Heart left ventricle (tissue), 16 donors: Measurements from ENCODE around the gene ZNF837. TPM values are rescaled to one million over a fixed set of nuclear protein-coding genes. Genes with fewer than 3 reads are reported as not detected.

Experiments used
- ATAC-seq, 4 donors: fragments of 200-7000 bp; cut with Tn5 transposase; one replicate each; pipeline ENCODE4 v1.9.1; 2020 to 2022; ENCODE audit warnings: moderate library complexity in 4 of 4, mild to moderate bottlenecking in 3 of 4, moderate number of reproducible peaks in 1 of 4
- DNase-seq, 5 donors: peaks; one replicate each; pipeline ENCODE4 v3.0.0-alpha.2; 2020
- H3K27ac ChIP-seq, 12 donors: fragments of 200-600 bp; sonication (generic) in 4 of 12; one replicate each; pipeline versions ENCODE4 v1.5.0 to v1.8.0; 2016 to 2022; ENCODE audit warnings: mild to moderate bottlenecking in 2 of 12
- H3K27me3 ChIP-seq, 9 donors: fragments of 200-600 bp; sonication (generic) in 2 of 9; one replicate each; pipeline versions ENCODE4 v1.5.1 to v1.8.0; 2016 to 2022; ENCODE audit warnings: mild to moderate bottlenecking in 3 of 9
- H3K36me3 ChIP-seq, 9 donors: fragments of 200-600 bp; sonication (generic) in 2 of 9; one replicate each; pipeline versions ENCODE4 v1.5.0 to v1.8.0; 2018 to 2022; ENCODE audit warnings: mild to moderate bottlenecking in 2 of 9
- H3K4me1 ChIP-seq, 12 donors: fragments of 200-600 bp; sonication (generic) in 4 of 12; one replicate each; pipeline versions ENCODE4 v1.5.0 to v1.8.0; 2016 to 2022; ENCODE audit warnings: mild to moderate bottlenecking in 3 of 12
- H3K4me3 ChIP-seq, 12 donors: fragments of 200-600 bp; sonication (generic) in 4 of 12; one replicate each; pipeline versions ENCODE4 v1.5.0 to v1.8.0; 2017 to 2022; ENCODE audit warnings: mild to moderate bottlenecking in 9 of 12, moderate library complexity in 4 of 12
- H3K9me3 ChIP-seq, 12 donors: fragments of 200-600 bp; sonication (generic) in 4 of 12; one replicate each; pipeline versions ENCODE4 v1.5.0 to v1.8.0; 2016 to 2022; ENCODE audit warnings: mild to moderate bottlenecking in 1 of 12
- POLR2A ChIP-seq, 2 donors: fragments of 450-650 bp; IDR thresholded peaks; one replicate each; pipeline ENCODE4 v1.6.1; 2017; ENCODE audit warnings: antibody characterized with exemption in 2 of 2, mild to moderate bottlenecking in 2 of 2, moderate library complexity in 2 of 2
- WGBS, 4 donors: extraction: QIAGEN DNeasy Blood & Tissue Kit in 2 of 4; methylation state at CpG; one replicate each; pipeline versions ENCODE4 v1.1.5 to v1.1.7; 2013 to 2018; 5-methylcytosine and 5-hydroxymethylcytosine counted together
- intact Hi-C, 10 donors: fragments of 100-400 bp; cut with DNase I; formaldehyde crosslinking; loops; one replicate each; pipeline versions ENCODE4 v1.11.1 to v1.14.2; 2022
- polyA plus RNA-seq, 2 donors: library from polyadenylated mRNA; stranded (reverse); fragments of 200-250 nt; gene quantifications; one replicate each; pipeline ENCODE4 v1.2.3, GENCODE V29; 2013
- total RNA-seq, 9 donors: library from RNA; depleted of rRNA in 2 of 9; stranded (reverse); fragments of >200 nt in 2 of 9; fragmentation: NEBNext Ultra II Directional in 3 of 9; extraction: Animal tissue kit (Norgen Biotek cat#: 25700) in 3 of 9; gene quantifications; one replicate each; pipeline versions ENCODE4 v1.1.0 to v1.2.4, GENCODE V29; 2016 to 2023
- TF ChIP-seq, protein P1 (sequence below), 12 donors: fragments of 200-600 bp; sonication (generic) in 4 of 12; IDR thresholded peaks; one replicate each; pipeline versions ENCODE4 v1.5.0 to v1.8.0; 2018 to 2022; ENCODE audit warnings: antibody characterized with exemption in 12 of 12, mild to moderate bottlenecking in 5 of 12
- donor health status: ischemic (EF 13 %, LVEDD 7.1; RV severe dilation, severe dysfunction).
- donor health status: healthy with polysubstance abuse.
- donor health status: DM: no; HTN: yes; CAD: no.
- donor health status: DM: no; HTN: no; CAD: no.
- donor health status: ischemic (EF 25% LVEDD 6.9; RV normal size, moderate dysfunction).
- donor health status: ischemic (EF 25% LVEDD 5.7; RV mildly dilated, moderate dysfunction).
- donor health status: healthy.
- donor health status: DM: yes; HTN: yes; CAD: no.
- donor health status: ischemic (EF 35%, LVEDD 5.7; RV mildly dilated, moderate dysfunction).
- donor health status: nonischemic (EF 11% LVEDD 7.7; RV severe dilation, severe dysfunction).
- donor health status: DM: yes; HTN: yes; CAD: no.
- donor health status: PGD.
- donor health status: ischemic (EF 29% LVEDD 5.4; RV normal size, mild dysfunction).
- donor health status: nonischemic (EF 23%, LVEDD 6.1; RV moderate dilation, normal function).

The ZNF837 gene
- total and polyA plus RNA-seq, 11 donors, result 0.17 to 0.75 (median 0.57) TPM; not detected in 2

DNA sequence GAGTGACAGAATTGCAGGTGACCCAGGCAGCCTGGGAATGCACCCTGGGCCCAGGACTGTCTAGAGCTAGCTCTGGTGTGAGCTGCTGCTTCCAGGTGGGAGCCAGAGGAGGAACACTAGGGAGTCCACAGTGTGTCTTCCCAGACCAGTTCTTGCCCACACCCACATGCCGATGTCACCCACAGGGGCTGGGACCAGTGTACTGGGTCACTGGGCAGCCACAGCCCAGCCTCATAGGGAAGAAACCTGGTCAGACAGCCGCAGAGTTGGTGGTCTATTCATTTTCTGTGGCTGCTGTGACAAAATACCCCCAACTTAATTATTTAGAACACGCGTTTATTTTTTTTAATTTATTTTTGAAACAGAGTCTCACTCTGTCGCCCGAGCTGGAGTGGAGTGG, 17.7 kb upstream of the ZNF837 start:
- ATAC-seq (no peak), DNase-seq (no peak)
- Histone ChIP-seq H3K4me1 (peaks cover 3 to 31% (median 14%) of the 10 kb centered on the region in 12 donors), H3K27me3 (peaks cover 5 to 25% (median 16%) of the 10 kb centered on the region in 9 donors), H3K9me3 (no peaks in the 10 kb centered on the region), H3K4me3 (no peak overlapping the region), H3K27ac (no peak overlapping the region), H3K36me3 (peaks cover 0 to 20% (median 15%) of the 10 kb centered on the region in 9 donors)
- intact Hi-C loops, result no loop called here
- 92 to 98% (median 94%) methylated on average over 5 to 6 of the region's 6 CpGs for WGBS, 4 donors
- TF ChIP-seq POLR2A (IDR thresholded peaks at IDR 0.05), result no peak
- TF ChIP-seq, protein P1, sequence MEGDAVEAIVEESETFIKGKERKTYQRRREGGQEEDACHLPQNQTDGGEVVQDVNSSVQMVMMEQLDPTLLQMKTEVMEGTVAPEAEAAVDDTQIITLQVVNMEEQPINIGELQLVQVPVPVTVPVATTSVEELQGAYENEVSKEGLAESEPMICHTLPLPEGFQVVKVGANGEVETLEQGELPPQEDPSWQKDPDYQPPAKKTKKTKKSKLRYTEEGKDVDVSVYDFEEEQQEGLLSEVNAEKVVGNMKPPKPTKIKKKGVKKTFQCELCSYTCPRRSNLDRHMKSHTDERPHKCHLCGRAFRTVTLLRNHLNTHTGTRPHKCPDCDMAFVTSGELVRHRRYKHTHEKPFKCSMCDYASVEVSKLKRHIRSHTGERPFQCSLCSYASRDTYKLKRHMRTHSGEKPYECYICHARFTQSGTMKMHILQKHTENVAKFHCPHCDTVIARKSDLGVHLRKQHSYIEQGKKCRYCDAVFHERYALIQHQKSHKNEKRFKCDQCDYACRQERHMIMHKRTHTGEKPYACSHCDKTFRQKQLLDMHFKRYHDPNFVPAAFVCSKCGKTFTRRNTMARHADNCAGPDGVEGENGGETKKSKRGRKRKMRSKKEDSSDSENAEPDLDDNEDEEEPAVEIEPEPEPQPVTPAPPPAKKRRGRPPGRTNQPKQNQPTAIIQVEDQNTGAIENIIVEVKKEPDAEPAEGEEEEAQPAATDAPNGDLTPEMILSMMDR (IDR thresholded peaks at IDR 0.05), result no peak

DNA sequence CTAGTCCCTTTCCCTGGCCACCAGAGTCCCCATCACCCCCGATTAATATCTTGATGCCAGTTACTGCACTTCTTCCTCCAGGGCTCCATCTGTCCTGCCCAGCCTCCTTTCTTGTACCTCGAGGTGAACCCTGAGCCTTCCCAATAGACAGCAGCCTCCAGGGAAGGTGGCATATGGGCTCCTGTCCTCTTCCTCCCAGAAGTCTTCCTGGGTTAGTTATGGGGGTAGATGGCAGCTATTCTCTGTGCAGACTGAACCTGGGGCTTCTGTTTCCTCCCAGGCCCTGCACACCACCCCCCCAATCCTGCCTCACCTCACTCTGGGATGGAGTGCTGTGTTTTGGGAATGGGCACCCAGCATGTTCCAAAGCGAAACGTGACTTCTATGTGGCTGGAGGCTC, 17.3 kb upstream of the ZNF837 start:
- Histone ChIP-seq H3K9me3 (no peaks in the 10 kb centered on the region), H3K27ac (no peak overlapping the region), H3K36me3 (peaks cover 0 to 24% (median 20%) of the 10 kb centered on the region in 9 donors), H3K27me3 (peaks cover 5 to 25% (median 16%) of the 10 kb centered on the region in 9 donors), H3K4me1 (peaks cover 3 to 31% (median 14%) of the 10 kb centered on the region in 12 donors), H3K4me3 (no peak overlapping the region)
- no peak for TF ChIP-seq POLR2A (IDR thresholded peaks at IDR 0.05)
- TF ChIP-seq, protein P1 (IDR thresholded peaks at IDR 0.05), result no peak
- 76 to 88% (median 86%) methylated on average over 4 of the region's 4 CpGs for WGBS, 4 donors
- DNase-seq, result no peak
- ATAC-seq, result no peak
- intact Hi-C loops, result no loop called here

DNA sequence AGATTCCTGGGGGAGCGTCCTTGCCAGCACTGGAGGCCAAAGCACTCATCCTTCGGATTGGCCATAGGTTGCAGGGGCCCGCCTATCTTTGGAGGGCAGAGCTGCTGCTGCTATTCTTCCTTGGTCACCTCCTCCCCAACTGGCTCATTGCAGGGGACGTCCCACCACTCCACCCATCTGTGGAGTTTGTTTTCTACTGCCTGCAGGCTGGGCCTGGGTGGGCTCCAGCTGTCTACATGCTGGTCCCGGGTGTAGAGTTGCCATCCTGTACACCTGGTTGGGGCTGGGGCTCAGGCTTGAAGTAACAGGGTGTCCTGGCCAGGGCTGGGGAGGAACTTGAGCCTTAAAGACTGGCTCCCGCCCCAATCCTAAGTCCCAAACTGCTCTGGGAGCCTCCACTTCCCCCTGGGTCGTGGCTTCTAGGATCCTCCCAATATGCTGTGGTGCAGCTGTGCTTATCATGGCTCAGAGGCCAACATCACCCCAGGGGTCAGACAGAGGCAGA, 16.8 kb upstream of the ZNF837 start:
- 46 to 65% (median 56%) methylated on average over 4 to 7 of the region's 7 CpGs for WGBS, 4 donors
- intact Hi-C loops, result no loop called here
- no peak overlapping the region for H3K4me3 ChIP-seq

More for the DNA sequence above, 16.8 kb upstream of the ZNF837 start:
- no peak for ATAC-seq
- no peak overlapping the region for H3K27ac ChIP-seq
- TF ChIP-seq POLR2A (IDR thresholded peaks at IDR 0.05), result no peak
- TF ChIP-seq, protein P1 (IDR thresholded peaks at IDR 0.05), result no peak
- peaks cover 0 to 28% (median 25%) of the 10 kb centered on the region in 9 donors for H3K36me3 ChIP-seq
- no peaks in the 10 kb centered on the region for H3K9me3 ChIP-seq
- no peak for DNase-seq
- H3K4me1 ChIP-seq, result peaks cover 3 to 31% (median 14%) of the 10 kb centered on the region in 12 donors
- peaks cover 5 to 25% (median 16%) of the 10 kb centered on the region in 9 donors for H3K27me3 ChIP-seq
